Liver (tissue), 3 donors: ENCODE data around the gene OBP2A.
"Not testable (repeated sequence)": the region's sequence is repeated elsewhere in the genome, so short reads cannot be mapped to it uniquely, and the experiment has no call there.

ENCODE experiments used
- ATF3 ChIP-seq: IDR thresholded peaks from 2 replicates; pipeline ENCODE4 v1.6.1; 2016; ENCODE audit warnings: antibody characterized with exemption
- CTCF ChIP-seq: fragments of 150-350 bp; IDR thresholded peaks from 2 replicates; pipeline ENCODE4 v1.5.1; 2017; ENCODE audit warnings: improper control_type of control experiment, low read depth, low read length; ENCODE audit not compliant: missing input control
- MAX ChIP-seq: IDR thresholded peaks from 2 replicates; pipeline ENCODE4 v1.6.1; 2016; ENCODE audit warnings: antibody characterized with exemption
- TAF1 ChIP-seq: conservative IDR thresholded peaks from 2 replicates; pipeline ENCODE4 v1.6.1; 2016; ENCODE audit warnings: antibody characterized with exemption, mild to moderate bottlenecking
- donor health status: healthy.
- donor health status: healthy.

- TF ChIP-seq CTCF, ATF3, TAF1, MAX: not testable (repeated sequence)
Observed at GRCh38 chr9:135546792-135547617, 1.1 kb downstream of the OBP2A start.
